NCI-H1105 (cell line): ENCODE results near the gene CLASP2.
"Not testable (repeated sequence)": the region's sequence is repeated elsewhere in the genome, so short reads cannot be mapped to it uniquely, and the experiment has no call there.

Source experiments
- DNase-seq: peaks from one replicate; lab custom pipeline; 2025; lab: John Stamatoyannopoulos, UW

CLASP2 gene

GRCh38 chr3:33453331-33453761 lies 264.7 kb downstream of the CLASP2 start:
- DNase-seq = no peak

DNA sequence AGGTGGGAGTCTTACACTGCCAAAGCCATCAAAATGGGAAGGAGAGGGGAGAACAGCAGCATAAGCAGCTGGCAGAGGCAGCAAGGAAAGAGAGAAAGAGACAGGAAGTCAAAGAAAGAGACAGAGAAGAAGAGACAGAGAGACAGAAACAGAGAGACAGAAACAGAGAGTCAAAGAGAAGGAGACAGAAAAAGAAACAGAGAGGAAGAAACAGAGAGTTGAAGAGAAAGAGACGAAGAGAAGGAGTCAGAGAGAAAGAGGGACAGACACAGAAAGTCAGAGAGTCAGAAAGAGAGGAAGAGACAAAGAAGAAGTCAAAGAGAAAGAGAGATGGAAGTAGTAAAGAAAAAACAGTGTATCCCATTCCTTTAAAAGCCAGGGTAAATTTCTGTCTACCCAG lies 266.1 kb downstream of the CLASP2 start:
- DNase-seq = not testable (repeated sequence)

DNA sequence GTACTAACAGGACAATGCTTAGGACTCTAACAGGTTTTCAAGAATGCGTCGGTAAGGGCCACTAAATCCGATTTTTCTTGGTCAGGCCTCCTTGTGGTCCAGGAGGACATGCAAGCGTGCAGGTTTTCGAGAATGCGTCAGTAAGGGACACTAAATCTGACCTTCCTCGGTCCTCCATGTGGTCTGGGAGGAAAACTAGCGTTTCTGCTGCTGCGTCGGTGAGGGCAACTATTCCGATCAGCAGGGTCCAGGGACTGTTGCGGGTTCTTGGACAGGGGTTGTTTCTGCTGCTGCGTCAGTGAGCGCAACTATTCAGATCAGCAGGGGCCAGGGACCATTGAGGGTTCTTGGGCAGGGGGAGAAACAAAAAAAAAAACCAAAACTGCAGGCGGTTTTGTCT lies 270.1 kb downstream of the CLASP2 start:
- DNase-seq = no peak

- not testable (repeated sequence) for DNase-seq
These were observed 270.8 kb downstream of the CLASP2 start for GRCh38 chr3:33447256-33447625.
